NCI-H2227 (cell line): ENCODE data around the gene ZNF8.
"Not testable (repeated sequence)": the region's sequence is repeated elsewhere in the genome, so short reads cannot be mapped to it uniquely, and the experiment has no call there.

Experiments used
- DNase-seq: peaks from one replicate; lab custom pipeline; 2025; ENCODE audit not compliant: unreplicated experiment; lab: John Stamatoyannopoulos, UW

The ZNF8 gene

DNA sequence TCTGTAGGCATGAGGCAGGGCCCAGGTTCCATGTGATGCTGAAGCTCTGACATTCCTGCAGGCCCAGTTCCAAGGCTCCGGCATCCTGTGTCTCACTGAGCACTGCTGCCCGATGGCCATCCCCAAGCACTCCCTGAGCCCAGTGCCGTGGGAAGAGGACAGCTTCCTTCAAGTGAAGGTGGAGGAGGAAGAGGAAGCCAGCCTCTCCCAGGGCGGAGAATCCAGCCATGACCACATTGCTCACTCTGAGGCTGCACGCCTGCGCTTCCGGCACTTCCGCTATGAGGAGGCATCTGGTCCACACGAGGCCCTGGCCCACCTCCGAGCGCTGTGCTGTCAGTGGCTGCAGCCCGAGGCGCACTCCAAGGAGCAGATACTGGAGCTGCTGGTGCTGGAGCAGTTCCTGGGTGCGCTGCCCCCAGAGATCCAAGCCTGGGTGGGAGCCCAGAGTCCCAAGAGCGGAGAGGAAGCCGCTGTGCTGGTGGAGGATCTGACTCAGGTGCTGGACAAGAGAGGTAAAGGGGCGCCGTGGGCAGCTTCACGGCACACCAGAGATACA lies 56.0 kb downstream of the ZNF8 start:
- no peak for DNase-seq

DNA sequence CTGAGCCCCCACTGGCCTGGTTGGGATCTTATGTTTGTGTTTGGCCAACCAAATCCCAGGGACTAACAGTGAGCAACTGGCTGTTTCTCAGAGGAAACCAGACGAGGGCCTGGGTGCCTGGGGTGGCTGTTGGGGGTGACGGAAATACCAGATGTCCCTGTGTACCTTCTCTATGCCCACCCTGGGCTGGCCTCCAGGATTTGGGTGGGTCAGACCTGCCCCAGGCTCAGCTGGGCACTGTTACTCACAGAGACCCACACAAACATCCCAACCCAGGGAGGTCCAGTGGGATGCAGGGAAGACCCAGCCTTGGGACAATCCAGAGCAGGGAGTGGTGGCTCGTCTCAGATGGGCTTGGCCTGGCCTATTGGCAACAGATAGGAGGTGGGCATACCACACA lies 56.9 kb downstream of the ZNF8 start:
- no peak for DNase-seq

DNA sequence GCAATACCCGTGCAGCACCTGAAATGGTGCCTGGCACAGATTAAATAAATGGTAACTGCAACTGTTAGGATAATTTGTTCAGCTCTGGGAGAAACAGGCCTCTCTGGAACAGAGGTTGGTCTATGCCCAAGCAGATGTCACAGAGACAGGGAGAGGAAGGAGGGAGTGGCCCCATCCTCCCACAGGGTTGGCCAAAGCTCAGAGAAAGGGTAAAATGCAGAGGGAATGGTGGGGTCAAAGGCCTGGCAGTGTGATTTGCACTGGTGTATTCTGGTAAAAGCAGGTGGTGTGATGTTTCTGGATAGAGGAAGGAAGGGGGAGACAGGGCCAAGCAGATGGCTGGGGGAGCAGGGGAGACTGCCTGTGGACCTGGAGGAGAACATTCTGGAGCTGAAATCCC lies 57.5 kb downstream of the ZNF8 start:
- no peak for DNase-seq

DNA sequence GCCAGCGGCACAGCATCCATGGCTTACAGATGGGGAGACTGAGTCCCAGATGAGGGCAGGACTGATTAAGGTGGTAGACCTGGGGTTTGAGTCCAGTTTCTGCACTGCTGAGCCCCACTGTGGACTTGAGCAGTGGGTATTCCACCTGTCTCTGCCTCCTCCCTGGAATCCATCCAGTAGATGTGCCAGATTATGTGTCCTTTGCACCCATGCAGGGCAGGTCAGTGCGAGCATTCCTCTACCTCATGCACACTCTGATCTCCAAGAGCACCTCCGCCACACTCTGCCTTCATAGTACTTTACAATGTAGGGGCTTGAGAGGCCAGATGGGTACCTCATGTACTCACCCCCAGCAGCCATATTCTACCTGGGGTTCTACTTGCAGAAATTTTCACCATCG lies 58.1 kb downstream of the ZNF8 start:
- DNase-seq, result no peak

DNA sequence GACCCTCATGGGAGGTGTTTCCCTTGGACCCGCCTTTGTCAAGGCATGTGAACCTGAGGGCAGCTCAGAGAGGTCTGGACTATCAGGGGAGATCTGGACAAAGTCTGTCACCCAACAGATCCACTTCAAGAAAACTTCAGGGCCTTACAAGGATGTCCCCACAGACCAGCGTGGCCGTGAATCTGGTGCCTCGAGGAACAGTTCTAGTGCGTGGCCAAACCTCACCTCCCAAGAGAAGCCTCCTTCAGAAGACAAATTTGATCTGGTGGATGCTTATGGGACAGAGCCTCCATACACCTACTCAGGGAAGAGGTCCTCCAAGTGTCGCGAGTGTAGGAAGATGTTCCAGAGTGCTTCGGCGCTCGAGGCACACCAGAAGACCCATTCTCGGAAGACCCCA lies 59.6 kb downstream of the ZNF8 start:
- no peak for DNase-seq

DNA sequence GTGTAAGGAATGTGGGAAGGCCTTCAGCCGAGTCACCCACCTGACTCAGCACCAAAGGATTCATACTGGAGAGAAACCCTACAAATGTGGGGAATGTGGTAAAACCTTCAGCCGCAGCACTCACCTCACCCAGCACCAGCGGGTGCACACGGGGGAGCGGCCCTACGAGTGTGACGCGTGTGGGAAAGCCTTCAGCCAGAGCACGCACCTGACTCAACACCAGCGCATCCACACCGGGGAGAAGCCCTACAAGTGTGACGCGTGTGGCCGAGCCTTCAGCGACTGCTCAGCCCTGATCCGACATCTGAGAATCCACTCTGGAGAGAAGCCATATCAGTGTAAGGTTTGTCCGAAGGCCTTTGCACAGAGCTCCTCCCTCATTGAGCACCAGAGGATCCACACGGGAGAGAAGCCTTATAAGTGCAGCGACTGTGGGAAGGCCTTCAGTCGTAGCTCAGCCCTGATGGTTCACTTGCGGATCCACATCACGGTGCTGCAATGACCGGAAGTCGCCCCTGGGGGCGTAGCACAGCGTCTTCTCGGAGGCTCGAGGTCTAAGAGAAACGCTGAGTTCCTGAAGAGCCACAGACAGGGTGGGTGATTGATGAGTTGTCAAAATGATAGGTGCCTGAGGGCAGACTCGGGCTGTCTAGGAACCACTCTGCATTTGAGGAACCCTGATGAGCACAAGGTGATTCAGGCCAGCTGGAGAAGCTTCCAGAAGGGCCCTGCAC lies 60.2 kb downstream of the ZNF8 start:
- no peak for DNase-seq

DNA sequence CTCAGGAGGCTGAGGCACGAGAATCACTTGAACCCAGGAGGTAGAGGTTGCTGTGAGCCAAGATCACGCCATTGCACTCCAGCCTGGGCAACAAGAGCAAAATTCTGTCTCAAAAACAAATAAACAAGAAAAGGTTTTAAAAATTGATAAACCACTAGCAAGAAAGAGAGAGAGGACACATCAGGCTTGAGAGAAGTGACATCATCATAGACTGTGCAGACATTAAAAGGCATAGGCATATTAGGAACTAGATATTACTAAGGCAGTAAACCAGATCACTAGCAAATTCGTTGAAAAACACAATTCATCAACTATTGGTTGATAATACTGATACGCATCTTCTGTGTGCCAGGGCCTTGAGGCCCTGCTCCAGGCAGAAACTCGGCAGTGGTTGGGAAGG lies 66.8 kb downstream of the ZNF8 start:
- DNase-seq, result no peak

DNA sequence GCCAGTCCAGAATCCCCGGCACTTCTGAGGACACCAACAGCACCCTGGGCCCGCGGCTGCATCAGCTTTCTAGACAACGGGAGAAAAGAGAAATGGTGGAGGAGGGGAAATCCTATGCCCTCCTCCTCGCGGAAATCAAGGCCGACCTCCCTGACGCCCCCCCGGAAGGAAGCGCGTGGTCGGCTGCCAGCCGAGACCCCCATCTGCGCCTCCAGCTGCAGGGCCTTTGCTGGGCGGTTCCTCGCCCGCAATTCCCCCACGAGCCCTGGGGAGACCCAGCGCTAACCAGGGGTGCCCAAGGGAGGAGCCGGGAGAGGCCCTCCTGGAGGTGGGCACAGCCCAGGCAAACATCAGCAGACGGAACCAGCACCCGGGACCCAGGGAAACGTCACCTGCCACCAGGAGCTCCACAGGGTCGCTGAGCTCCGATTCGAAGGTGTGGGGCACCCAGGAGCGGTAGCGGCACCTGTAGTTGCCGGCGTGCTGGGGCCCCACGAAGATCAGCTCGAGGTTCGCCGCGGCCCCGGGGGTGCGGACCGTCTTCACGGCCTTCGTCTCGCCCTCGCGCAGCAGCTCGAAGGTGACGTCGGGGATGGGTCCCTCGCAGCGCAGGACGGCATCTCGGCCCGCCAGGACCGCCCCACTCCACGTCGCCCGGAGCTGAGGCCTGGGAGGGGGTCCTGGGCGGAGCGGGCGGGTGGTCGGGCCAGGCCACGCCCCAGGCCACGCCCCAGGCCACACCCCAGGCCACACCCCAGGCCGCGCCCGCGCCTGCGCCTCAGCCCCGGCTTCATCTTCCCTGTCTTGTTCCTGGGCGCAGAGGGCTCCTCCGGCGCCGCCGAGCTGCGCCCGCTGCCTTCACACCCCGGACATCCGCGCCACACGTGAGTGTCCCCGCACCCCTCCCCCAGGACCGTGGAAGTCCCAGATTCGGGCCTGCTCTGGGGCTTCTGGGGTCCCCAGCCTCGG lies 68.5 kb downstream of the ZNF8 start:
- DNase-seq, result peak; percentile 96

DNA sequence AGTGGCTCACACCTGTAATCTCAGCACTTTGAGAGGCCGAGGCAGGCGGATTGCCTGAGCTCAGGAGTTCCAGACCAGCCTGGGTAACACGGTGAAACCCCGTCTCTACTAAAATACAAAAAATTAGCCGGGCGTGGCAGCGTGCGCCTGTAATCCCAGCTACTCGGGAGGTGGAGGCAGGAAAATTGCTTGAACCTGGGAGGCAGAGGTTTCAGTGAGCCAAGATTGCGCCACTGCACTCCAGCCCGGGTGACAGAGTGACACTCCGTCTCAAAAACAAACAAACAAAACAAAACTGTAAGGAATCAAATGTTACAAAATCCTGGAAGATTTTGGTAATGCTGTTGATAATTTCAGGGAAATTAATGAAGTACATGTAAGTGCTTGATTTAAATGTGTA lies 69.3 kb downstream of the ZNF8 start:
- not testable (repeated sequence) for DNase-seq

DNA sequence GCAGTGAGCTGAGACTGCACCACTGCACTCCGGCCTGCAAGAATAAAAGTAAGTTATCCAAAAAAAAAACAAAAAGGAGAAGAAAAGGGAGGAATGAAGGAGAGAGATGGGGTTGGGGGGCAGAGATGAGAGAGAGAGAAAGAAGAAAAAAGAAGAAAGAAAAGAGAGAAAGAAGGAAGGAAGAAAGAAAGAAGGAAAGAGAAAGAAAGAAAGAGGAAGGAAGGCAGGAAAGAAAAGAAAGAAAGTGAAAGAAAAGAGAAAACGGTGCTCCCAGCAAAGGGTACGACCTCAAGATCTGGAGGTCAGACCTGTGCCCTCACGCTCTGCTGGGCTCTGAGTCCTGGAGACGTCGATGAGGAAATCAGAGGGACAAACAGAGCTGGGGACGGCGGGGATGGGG lies 70.8 kb downstream of the ZNF8 start:
- no peak for DNase-seq

DNA sequence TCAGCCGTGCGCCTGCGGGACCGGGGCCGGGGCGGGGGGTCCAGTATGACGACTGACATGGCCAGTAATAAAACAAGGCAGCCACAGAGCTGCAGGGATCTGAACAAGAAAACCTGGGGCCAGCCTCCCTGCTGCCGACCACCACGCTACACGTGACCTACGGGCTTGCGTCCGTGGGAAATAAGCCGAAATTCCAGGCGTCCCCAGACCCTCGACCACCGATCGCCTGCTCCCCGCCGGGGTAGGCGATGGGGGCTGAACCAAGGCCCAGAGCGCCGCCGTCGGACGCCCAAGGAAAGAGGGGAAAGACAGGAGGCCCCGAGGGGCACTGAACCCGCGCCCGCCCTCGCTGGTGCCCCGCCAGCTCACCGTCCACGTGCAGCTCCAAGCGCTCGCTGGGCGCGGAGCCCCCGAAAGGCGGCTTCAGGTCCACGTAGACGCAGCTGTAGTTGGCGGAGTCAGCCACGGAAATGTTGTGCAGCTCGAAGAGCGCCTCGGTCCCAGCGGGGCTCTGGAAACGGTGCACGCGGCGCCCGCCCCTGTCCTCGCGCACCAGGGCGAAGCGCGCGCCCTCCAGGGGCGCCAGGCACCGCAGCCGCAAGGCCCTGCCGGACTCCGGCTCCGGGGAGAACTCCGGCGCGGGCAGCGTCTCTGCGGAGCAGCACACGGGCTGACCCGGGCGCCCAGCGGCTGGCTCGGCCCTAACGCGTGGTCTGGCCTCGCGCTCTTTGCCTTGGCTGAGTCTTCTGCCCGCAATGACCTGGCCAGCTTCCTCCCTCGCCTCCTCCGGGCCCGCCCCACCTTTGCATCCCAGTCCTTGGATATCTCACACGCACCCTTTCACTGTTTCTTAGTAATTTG lies 71.5 kb downstream of the ZNF8 start:
- no peak for DNase-seq

DNA sequence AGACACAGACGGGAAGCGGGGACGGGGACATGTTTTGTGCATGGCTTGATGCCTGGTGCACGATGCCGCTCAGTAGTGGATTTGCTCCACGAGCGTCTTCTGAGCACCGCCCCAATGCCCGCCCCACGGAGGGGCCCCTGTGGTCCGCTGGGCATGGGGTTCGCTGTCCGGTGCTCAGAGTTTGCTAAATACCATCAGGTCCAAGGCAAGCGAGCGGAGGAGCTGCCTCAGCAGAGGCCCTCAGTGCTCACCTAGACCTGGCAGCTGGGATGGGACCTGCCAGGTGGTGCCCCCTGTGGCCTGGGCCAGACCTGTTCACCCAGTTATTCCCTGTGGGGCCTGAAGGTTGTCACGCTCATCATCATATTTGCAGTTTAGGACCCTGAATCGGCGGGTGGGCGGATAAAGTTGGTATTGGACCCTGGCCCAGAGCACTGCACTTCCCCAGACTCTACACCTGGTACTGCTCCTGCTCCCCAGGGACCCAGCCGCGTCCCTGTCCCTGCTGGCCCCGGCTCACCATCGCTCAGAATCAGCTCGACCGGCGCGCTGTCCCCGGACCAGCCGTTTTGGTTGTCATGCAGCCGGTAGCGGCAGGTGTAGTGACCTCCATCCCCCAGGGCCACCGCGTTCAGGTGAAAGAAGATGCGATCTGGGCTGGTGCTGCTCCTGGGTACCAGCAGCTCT lies 72.3 kb downstream of the ZNF8 start:
- DNase-seq, result no peak

DNA sequence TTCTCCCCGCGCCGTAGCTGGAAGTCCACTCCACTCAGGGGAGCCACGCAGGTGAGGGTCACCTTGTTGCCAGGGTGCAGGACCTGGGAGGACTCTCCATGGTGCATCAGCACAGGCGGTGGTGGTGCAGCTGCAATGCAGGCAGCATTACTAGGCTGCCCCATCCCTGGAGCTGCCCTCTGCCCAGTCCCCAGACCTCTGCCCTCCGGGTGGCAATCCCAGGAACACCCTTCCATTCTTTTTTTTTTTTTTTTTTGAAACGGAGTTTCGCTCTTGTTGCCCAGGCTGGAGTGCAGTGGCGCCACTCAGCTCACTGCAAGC lies 72.8 kb downstream of the ZNF8 start:
- DNase-seq, result no peak

DNA sequence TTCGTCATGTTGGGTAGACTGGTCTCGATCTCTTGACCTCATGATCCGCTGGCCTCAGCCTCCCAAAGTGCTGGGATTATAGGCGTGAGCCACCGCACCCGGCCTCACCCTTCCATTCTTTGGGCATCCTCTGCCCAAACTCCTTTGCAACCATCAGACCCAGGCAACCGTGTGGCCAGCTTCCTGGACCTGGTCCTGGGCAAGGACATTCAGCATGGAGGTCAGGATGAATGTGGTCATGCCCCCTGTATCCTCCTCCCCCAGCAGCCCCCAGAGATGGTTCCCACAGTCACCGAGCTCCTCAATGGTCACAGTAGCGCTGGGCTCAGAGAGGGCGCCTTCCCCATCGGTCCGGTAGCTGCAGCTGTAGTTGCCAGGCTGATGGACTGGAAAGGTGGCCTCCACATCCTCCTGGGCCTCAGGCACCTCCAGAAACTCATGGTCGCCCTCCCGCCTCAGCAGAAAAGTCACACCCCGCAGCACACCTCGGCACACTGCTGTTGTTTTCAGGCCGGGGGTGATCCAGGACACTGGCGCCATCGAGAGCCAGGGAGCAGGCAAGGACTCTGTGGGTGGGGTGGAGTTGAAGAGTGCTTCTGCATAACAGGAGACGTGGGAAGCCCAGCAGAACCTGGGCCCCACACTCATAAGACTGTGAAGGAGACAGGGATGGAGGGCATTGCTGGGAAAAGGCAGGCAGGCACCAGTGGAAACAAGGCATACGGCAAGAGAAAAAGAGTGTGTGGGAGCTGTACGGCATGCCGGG lies 73.4 kb downstream of the ZNF8 start:
- DNase-seq, result no peak
